Measurements from ENCODE around the gene MEFV.
"Not testable (repeated sequence)": the region's sequence is repeated elsewhere in the genome, so short reads cannot be mapped to it uniquely, and the experiment has no call there.

MEFV gene

GRCh38 chr16:3215601-3216262 is 40.7 kb downstream of the MEFV start:
- no peak for DNase-seq (ENCODE audit: low read depth in 3 of 3)

GRCh38 chr16:3214904-3215600 is 41.4 kb downstream of the MEFV start:
- no peak for DNase-seq (ENCODE audit: low read depth in 3 of 3)

- no peak for DNase-seq (ENCODE audit: low read depth in 3 of 3)
Measured at GRCh38 chr16:3212567-3212966, 43.9 kb downstream of the MEFV start.

- no peak for DNase-seq (ENCODE audit: low read depth in 3 of 3)
Measured at GRCh38 chr16:3212006-3212405, 44.4 kb downstream of the MEFV start.

- DNase-seq (ENCODE audit: low read depth in 3 of 3): no peak
Measured at GRCh38 chr16:3207086-3207953, 49.1 kb downstream of the MEFV start.

- not testable (repeated sequence) for DNase-seq (ENCODE audit: low read depth in 3 of 3)
Measured at GRCh38 chr16:3205939-3206338, 50.5 kb downstream of the MEFV start.

- DNase-seq (ENCODE audit: low read depth in 3 of 3): no peak
Measured at GRCh38 chr16:3202903-3203539, 53.4 kb downstream of the MEFV start.

- no peak for DNase-seq (ENCODE audit: low read depth in 3 of 3)
Measured at GRCh38 chr16:3198334-3199072, 57.9 kb downstream of the MEFV start.

GRCh38 chr16:3197694-3198333 is 58.6 kb downstream of the MEFV start:
- DNase-seq (ENCODE audit: low read depth in 3 of 3): not testable (repeated sequence)

- no peak for DNase-seq (ENCODE audit: low read depth in 3 of 3)
Measured at GRCh38 chr16:3195975-3196374, 60.5 kb downstream of the MEFV start.

GRCh38 chr16:3194792-3195191 is 61.6 kb downstream of the MEFV start:
- DNase-seq (ENCODE audit: low read depth in 3 of 3): no peak

GRCh38 chr16:3193221-3194212 is 62.9 kb downstream of the MEFV start:
- no peak for DNase-seq (ENCODE audit: low read depth in 3 of 3)

- DNase-seq (ENCODE audit: low read depth in 3 of 3): no peak
Measured at GRCh38 chr16:3192476-3193019, 63.9 kb downstream of the MEFV start.
